ENCODE measurements around the gene CACNA2D1.

GRCh38 chr7:82364048-82364447 lies 79.5 kb downstream of the CACNA2D1 start:
- TF ChIP-seq CTCF (IDR thresholded peaks at IDR 0.05) (no peak), POLR2A (IDR thresholded peaks at IDR 0.05; ENCODE audit: low read depth) (no peak)
